AG09319 (cell line): ENCODE data around the gene PARP15.

Source experiments
- DNase-seq: peaks from one replicate; pipeline ENCODE4 v3.0.0-alpha.2; 2010; ENCODE audit warnings: low read depth; ENCODE audit errors: extremely low read depth
- TF ChIP-seq, protein P1 (sequence below): IDR thresholded peaks from 2 replicates; pipeline ENCODE4 v1.5.1; 2011; ENCODE audit warnings: low read depth, mild to moderate bottlenecking, inconsistent platforms, low read length, moderate library complexity

Gene PARP15

DNA sequence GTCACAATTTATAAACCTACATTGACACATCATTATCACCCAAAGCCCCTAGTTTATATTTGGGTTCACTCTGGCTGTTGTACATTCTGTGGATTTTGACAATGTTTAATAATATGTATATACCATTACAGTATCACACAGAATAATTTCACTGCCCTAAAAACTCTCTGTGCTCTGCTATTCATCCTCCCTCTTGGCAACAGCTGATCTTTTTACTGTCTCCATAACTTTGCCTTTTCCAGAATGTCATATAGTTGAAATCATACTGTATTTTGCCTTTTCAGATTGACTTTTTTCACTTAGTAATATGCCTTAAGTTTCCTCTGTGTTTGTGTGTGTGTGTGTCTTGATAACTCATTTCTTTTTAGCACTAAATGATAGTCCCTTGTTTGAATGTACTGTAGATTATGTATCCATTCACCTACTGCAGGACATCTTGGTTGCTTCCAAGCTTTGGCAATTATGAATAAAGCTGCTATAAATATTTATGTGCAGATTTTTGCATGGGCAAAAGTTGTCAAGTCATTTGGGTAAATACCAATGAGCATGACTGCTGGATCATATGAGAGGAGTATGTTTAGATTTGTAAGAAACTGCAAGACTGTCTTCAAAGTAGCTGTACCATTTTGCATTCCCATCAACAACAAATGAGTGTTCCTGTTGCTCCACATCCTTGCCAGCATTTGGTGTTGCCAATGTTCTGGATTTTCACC, 9.5 kb downstream of the PARP15 start:
- TF ChIP-seq, protein P1, sequence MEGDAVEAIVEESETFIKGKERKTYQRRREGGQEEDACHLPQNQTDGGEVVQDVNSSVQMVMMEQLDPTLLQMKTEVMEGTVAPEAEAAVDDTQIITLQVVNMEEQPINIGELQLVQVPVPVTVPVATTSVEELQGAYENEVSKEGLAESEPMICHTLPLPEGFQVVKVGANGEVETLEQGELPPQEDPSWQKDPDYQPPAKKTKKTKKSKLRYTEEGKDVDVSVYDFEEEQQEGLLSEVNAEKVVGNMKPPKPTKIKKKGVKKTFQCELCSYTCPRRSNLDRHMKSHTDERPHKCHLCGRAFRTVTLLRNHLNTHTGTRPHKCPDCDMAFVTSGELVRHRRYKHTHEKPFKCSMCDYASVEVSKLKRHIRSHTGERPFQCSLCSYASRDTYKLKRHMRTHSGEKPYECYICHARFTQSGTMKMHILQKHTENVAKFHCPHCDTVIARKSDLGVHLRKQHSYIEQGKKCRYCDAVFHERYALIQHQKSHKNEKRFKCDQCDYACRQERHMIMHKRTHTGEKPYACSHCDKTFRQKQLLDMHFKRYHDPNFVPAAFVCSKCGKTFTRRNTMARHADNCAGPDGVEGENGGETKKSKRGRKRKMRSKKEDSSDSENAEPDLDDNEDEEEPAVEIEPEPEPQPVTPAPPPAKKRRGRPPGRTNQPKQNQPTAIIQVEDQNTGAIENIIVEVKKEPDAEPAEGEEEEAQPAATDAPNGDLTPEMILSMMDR, result no peak
- no peak for DNase-seq

DNA sequence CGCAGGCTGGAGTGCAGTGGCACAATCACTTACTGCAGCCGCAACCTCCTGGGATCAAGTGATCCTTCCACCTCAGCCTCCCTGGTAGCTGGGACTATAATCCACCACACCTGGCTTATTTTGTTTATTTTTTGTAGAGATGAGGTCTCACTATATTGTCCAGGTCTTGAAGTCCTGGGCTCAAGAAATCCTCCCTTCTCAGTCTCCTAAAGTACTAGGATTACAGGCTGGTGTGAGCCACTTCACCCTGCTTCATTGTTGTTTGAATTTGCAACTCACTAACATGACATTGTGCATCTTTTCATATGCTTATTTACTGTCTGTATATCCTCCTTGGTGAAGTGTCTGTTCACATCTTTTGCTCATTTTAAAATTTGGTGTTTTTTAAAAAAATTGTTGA, 10.1 kb downstream of the PARP15 start:
- DNase-seq, result no peak
- TF ChIP-seq, protein P1, result no peak

DNA sequence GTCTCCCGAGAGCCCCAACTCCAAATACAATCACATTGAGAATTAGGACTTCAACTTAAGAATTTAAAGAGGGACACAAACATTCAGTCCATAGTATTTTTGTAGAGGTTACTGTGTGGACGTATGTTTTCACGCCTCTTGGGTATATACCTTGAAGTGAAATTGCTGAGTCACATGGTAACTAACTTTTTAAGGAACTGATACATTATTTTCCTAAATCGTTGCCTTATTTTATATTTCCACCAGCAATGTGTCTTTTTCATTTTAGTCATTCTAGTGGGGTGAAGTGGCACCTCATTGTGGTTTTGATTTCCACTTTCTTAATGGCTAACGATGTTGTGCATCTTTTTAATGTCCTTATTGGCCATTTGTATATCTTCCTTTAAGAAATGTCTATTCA, 11.8 kb downstream of the PARP15 start:
- TF ChIP-seq, protein P1, result no peak
- DNase-seq, result no peak

DNA sequence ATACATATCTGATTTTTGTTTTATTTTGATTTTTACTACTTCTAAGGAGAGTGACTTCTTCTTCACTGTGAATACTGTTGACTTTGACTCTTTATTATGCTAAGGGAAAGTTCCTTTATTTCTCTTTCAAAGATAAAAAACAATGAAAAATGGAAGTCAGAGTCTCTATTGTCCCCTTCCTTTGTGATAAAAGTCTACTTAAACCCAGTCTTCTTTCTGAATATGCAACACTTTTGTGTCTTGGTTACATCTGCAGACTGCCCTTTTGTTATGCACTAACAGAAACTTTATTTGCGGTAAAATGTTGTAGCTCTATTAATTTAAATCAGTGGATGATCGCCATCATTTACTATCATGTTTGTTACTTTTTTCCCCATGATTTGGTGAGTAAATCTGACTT, 13.2 kb downstream of the PARP15 start:
- TF ChIP-seq, protein P1, result no peak
- no peak for DNase-seq

DNA sequence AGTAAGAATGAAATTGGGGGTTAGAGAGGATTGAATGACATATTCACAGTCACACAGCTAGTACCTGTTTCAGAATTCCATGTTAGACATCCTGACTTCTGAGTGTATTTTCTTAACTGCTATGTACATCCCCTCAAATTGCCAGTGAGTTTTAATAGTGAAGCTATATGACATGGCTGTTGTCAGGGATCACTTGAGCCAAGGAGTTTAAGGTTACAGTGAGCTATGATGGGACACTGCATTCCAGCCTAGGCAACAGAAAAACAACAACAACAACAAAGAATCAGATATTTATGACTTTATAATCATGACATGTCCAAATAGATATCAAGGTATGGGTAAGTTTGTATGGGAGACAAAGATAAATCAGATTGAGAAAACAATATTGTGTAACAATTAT, 16.6 kb downstream of the PARP15 start:
- TF ChIP-seq, protein P1, result no peak
- no peak for DNase-seq

DNA sequence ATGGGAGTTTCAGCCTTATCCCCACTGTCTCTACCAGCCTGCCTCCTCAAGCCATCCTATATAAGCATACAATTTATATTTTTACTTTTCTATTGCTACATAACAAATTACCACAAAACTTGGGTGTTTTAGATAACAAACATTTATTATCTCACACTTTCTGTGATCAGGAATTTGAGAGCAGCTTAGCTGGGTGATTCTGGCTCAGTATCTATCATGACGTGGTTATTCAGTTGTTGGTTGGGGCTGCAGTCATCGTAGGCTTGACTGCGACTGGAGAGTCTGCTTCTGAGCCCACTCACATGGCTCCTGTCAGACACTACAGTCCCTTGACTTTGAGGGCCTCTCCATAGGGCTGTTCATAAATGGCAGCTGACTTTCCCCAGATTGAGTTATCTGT, 20.7 kb downstream of the PARP15 start:
- TF ChIP-seq, protein P1, result no peak
- DNase-seq, result no peak

DNA sequence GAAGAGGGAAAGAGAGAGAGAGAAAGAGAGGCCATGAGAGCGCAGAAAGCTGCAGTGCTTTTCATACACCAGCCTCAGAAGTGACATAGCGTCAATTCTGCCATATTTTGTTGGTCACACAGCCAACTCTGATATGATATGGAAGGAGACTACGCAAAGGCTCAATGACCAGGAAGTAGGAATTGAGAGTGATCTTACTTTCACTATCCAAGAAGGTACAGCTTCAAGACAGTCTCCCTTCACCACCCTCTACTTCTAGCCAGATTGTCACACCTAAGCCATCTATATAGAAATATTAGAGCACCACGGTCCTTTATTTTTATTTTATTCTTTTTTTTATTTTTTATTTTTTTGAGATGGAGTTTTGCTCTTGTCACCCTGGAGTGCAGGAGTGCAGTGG, 21.1 kb downstream of the PARP15 start:
- no peak for DNase-seq
- TF ChIP-seq, protein P1, result no peak
